HG03159 (cell line): ENCODE data around the gene MEGF6.

ENCODE experiments used
- ATAC-seq: cut with Tn5 transposase; IDR thresholded peaks from one replicate; pipeline ENCODE4 v1.9.1; 2021; ENCODE audit warnings: mild to moderate bottlenecking, moderate library complexity; ENCODE audit not compliant: unreplicated experiment

The MEGF6 gene

GRCh38 chr1:3475839-3476573 lies 135.3 kb downstream of the MEGF6 start:
- no peak for ATAC-seq

- no peak for ATAC-seq
Measured at GRCh38 chr1:3474421-3474820, 136.9 kb downstream of the MEGF6 start.

GRCh38 chr1:3474016-3474415 lies 137.3 kb downstream of the MEGF6 start:
- no peak for ATAC-seq

GRCh38 chr1:3473381-3473844 lies 137.9 kb downstream of the MEGF6 start:
- no peak for ATAC-seq

GRCh38 chr1:3472906-3473305 lies 138.4 kb downstream of the MEGF6 start:
- no peak for ATAC-seq

GRCh38 chr1:3472088-3472850 lies 139.0 kb downstream of the MEGF6 start:
- no peak for ATAC-seq

- no peak for ATAC-seq
Measured at GRCh38 chr1:3471356-3472087, 139.8 kb downstream of the MEGF6 start.

DNA sequence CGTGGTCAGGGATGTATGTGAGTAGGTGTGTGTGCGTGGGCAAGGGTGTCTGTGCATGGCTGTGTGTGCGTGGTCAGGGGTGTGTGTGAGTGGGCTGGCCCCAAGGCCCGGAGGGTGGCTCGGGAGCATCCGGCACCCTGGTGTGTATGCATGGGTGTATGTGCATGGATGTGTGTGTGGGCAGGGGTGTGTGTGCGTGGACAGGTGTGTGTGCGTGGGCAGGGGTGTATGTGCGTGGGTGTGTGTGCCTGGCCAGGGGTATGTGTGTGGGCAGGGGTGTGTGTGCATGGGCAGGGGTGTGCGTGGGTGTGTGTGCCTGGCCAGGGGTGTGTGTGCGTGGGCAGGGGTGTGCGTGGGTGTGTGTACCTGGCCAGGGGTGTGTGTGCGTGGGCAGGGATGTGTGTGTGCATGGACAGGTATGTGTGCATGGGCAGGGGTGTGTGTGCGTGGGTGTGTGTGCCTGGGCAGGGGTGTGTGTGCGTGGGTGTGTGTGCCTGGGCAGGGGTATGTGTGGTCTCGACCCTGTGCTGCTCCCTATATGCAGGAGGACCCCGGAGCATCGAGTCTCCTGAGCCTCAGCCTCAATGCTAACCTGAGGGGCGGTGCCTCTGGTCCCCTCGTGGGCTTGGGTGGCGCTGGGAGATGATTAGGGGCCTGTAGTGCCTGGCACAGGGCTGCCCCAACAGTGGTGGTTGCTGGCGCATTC lies 140.5 kb downstream of the MEGF6 start:
- ATAC-seq, result no peak

- ATAC-seq, result no peak
Measured at GRCh38 chr1:3469849-3470649, 141.3 kb downstream of the MEGF6 start.

- no peak for ATAC-seq
Measured at GRCh38 chr1:3469104-3469848, 142.0 kb downstream of the MEGF6 start.

DNA sequence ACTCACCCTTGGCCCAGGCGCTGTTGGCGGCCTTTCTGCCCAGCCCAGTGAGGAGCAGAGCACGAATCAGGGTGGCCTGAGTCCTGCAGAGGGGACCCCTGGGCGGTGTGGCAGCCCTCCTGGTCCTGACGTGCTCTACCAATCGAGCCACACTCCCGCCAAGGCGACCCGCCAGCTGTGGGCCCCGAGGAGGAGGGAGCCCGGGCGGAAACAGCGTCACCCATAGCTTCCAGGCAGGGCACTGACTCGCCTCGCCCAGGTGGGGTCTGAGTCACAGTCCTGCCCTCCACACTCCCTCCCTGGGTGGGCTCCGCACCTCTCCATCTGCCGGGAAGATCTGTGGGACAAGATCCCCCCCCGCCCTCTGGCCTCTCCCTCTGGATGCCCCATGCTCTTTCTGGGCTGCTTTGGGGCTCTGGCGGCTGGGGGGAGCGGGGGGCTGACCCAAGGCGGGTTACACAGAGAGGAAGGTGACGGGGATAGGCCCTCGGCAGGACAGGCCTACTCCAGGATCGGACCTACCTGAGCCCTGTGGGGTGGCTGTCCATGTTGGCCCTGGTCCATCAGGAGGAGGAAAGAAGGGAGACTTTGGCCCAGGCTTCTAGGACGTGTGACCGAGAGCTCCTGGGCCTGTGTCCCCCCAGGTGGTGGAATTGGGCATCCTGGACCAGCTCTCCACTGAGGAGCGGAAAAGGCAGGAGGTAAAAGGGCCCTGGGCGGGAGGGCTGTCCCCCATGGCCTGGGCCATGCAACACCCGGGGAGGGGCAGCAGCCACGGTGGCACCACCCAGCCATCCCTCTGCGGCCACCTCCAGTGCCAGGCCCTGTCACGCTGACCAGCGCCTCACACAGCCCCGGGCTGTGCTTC lies 142.8 kb downstream of the MEGF6 start:
- ATAC-seq, result no peak

DNA sequence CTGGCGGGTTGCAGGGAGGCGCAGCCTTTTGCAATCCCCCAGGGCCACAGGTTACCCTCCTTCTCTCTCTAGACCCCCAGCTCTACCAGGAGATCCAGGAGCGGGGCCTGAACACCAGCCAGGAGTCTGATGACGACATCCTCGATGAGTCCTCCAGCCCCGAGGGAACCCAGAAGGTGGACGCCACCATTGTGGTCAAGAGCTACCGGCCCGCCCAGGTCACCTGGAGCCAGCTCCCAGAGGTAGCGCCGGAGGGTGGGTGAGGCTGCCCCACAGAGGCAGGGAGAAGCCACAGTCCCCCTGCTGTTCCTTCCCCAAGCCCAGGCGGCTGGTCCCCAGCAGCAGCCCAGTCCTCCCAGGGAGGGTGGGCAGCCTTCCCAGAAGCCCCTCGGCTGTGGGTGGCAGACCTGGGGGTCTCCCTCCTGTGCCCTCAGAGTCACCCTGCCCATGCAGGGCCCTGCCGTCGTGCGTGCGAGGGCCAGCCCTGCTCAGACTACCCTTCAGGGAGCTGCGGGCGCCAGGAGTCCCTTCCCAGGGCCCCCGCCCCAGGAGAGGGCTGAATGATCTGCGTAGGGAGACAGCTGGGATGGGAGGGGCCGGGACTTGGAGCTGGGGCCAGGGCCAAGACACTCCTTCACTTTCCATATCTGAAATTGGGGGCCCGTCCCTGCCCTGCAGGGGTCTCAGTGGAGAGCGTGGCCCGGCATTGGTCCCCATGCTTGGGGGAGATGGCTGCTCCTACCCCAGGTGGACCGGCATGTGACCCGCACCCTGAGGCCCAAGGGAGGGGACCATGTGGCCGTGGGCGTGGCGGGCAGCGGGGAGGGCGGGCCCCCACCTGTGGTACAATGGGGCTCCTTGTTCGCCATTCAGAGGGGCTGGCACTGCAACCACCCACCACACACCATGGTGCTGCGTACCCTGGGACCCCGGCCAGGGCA lies 143.9 kb downstream of the MEGF6 start:
- no peak for ATAC-seq

GRCh38 chr1:3466366-3467075 lies 144.8 kb downstream of the MEGF6 start:
- ATAC-seq, result no peak

- no peak for ATAC-seq
Measured at GRCh38 chr1:3465935-3466321, 145.4 kb downstream of the MEGF6 start.

DNA sequence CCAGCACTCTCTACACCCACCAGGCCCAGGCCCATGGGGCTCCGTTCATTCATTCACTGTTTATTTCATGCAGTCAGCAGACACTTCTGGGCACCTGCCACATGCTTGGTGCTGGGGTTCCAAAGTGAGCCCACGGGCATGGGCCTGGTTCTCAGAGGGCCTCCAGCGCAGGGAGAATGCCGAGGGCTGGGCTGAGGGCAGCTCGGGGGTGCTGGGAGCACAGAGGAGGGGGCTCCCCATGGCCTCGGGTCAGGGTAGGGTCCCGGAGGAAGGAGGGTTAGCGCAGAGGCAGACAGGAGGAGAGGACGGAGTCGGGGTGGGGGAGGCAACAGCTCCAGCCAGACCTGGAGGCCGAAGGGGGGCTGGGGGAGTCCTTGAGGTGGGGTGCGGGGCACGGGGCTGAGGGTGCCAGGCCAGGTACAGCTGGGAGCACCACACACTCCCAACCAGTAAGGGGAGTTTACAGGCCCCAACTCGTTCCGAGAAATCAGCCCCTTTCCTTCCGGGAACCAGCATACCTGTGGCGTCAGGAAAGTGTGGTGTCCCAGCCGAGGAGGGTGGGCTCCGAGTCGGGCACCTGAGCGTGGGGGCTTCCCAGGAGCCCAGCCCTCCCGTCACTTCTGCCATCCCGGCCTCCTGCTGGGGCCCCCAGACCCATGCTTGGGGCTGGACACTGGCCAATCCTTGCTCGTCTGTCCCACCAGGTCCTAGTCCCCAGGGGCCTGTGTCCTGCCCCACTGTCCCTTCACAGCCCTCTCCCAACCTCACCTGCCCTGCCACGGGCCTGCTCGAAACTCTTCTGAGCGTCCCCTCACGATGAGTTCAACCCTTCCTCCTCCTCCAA lies 146.0 kb downstream of the MEGF6 start:
- no peak for ATAC-seq

- no peak for ATAC-seq
Measured at GRCh38 chr1:3464649-3465025, 146.7 kb downstream of the MEGF6 start.
